ENCODE data around the gene MCUB.
"Not testable (repeated sequence)": the region's sequence is repeated elsewhere in the genome, so short reads cannot be mapped to it uniquely, and the experiment has no call there.

The MCUB gene

GRCh38 chr4:109579997-109580396 lies 20.0 kb downstream of the MCUB start:
- not testable (repeated sequence) for DNase-seq

GRCh38 chr4:109588176-109588575 lies 28.1 kb downstream of the MCUB start:
- no peak for DNase-seq

- no peak for DNase-seq
Observed at GRCh38 chr4:109589119-109589518, 29.1 kb downstream of the MCUB start.

GRCh38 chr4:109589605-109590004 lies 29.6 kb downstream of the MCUB start:
- DNase-seq: no peak

GRCh38 chr4:109590905-109591304 lies 30.9 kb downstream of the MCUB start:
- DNase-seq: no peak

GRCh38 chr4:109592367-109592766 lies 32.3 kb downstream of the MCUB start:
- DNase-seq: no peak

- not testable (repeated sequence) for DNase-seq
Observed at GRCh38 chr4:109595123-109595522, 35.1 kb downstream of the MCUB start.

GRCh38 chr4:109596420-109597085 lies 36.5 kb downstream of the MCUB start:
- DNase-seq: not testable (repeated sequence)

GRCh38 chr4:109599046-109599652 lies 39.1 kb downstream of the MCUB start:
- DNase-seq: no peak

GRCh38 chr4:109600431-109600830 lies 40.4 kb downstream of the MCUB start:
- no peak for DNase-seq

- no peak for DNase-seq
Observed at GRCh38 chr4:109601336-109601735, 41.3 kb downstream of the MCUB start.

GRCh38 chr4:109607976-109608375 lies 47.9 kb downstream of the MCUB start:
- no peak for DNase-seq

GRCh38 chr4:109608879-109609278 lies 48.8 kb downstream of the MCUB start:
- DNase-seq: no peak

GRCh38 chr4:109609431-109609830 lies 49.4 kb downstream of the MCUB start:
- no peak for DNase-seq

GRCh38 chr4:109610489-109610888 lies 50.4 kb downstream of the MCUB start:
- no peak for DNase-seq

GRCh38 chr4:109611045-109611646 lies 51.1 kb downstream of the MCUB start:
- DNase-seq: peak; percentile 28

- DNase-seq: no peak
Observed at GRCh38 chr4:109614015-109614414, 54.0 kb downstream of the MCUB start.

- no peak for DNase-seq
Observed at GRCh38 chr4:109614466-109614865, 54.4 kb downstream of the MCUB start.

- no peak for DNase-seq
Observed at GRCh38 chr4:109615742-109616141, 55.7 kb downstream of the MCUB start.

- DNase-seq: no peak
Observed at GRCh38 chr4:109616243-109616642, 56.2 kb downstream of the MCUB start.

- DNase-seq: no peak
Observed at GRCh38 chr4:109622626-109623025, 62.6 kb downstream of the MCUB start.

GRCh38 chr4:109624536-109624935 lies 64.5 kb downstream of the MCUB start:
- DNase-seq: no peak

- no peak for DNase-seq
Observed at GRCh38 chr4:109627361-109627760, 67.3 kb downstream of the MCUB start.

- DNase-seq: no peak
Observed at GRCh38 chr4:109629775-109630174, 69.7 kb downstream of the MCUB start.

All from EL (cell line).